Tibial nerve (tissue), 4 donors: ENCODE results near the gene EPC2. TPM values are rescaled to one million over a fixed set of nuclear protein-coding genes. Genes with fewer than 3 reads are reported as not detected.

ENCODE experiments used
- DNase-seq, 2 donors: peaks; one replicate each; pipeline ENCODE4 v3.0.0-alpha.2; 2019; ENCODE audit warnings: low spot score in 2 of 2
- H3K27ac ChIP-seq, 4 donors: fragments of 200-600 bp; sonication (generic) in 3 of 4; one replicate each; pipeline ENCODE4 v1.5.1; 2017 to 2019; ENCODE audit warnings: mild to moderate bottlenecking in 1 of 4
- H3K27me3 ChIP-seq, 2 donors: fragments of 200-600 bp; sonication (generic) in 1 of 2; one replicate each; pipeline versions ENCODE4 v1.5.1 to v1.6.0; 2017 to 2019
- H3K36me3 ChIP-seq, 3 donors: fragments of 200-600 bp; sonication (generic); one replicate each; pipeline ENCODE4 v1.5.1; 2018 to 2019
- H3K4me1 ChIP-seq, 4 donors: fragments of 200-600 bp; sonication (generic) in 3 of 4; one replicate each; pipeline ENCODE4 v1.5.1; 2017 to 2019
- H3K4me3 ChIP-seq, 4 donors: fragments of 200-600 bp; sonication (generic) in 3 of 4; one replicate each; pipeline ENCODE4 v1.5.1; 2017 to 2019; ENCODE audit warnings: mild to moderate bottlenecking in 1 of 4, moderate library complexity in 1 of 4
- H3K9me3 ChIP-seq, 4 donors: fragments of 200-600 bp; sonication (generic) in 3 of 4; one replicate each; pipeline ENCODE4 v1.5.1; 2017 to 2019
- EP300 ChIP-seq, 2 donors: sonication (generic); formaldehyde crosslinking; IDR thresholded peaks; one replicate each; pipeline ENCODE4 v1.6.1; 2017; ENCODE audit warnings: antibody characterized with exemption in 2 of 2, mild to moderate bottlenecking in 1 of 2
- POLR2A ChIP-seq, 2 donors: fragments of 450-650 bp; IDR thresholded peaks; one replicate each; pipeline ENCODE4 v1.6.1; 2017; ENCODE audit warnings: antibody characterized with exemption in 2 of 2, mild to moderate bottlenecking in 2 of 2, moderate library complexity in 2 of 2
- WGBS, 2 donors: methylation state at CpG; one replicate each; pipeline ENCODE4 v1.1.5; 2018; 5-methylcytosine and 5-hydroxymethylcytosine counted together
- total RNA-seq, 4 donors: library from RNA; depleted of rRNA; stranded (reverse); fragments of >200 nt; gene quantifications; one replicate each; pipeline ENCODE4 v1.1.0, GENCODE V29; 2016
- TF ChIP-seq, protein P1 (sequence below), 5 experiments: fragments of 200-600 bp in 3 of 5; fragments of 450-650 bp in 2 of 5; sonication (generic) in 3 of 5; IDR thresholded peaks; one replicate each; pipeline ENCODE4 v1.5.1; 2016 to 2019; ENCODE audit warnings: antibody characterized with exemption in 5 of 5, mild to moderate bottlenecking in 3 of 5, moderate library complexity in 2 of 5

EPC2 gene
- total RNA-seq, 4 donors from 2014 or later: 23.4 to 26.5 (median 25.3) TPM

DNA sequence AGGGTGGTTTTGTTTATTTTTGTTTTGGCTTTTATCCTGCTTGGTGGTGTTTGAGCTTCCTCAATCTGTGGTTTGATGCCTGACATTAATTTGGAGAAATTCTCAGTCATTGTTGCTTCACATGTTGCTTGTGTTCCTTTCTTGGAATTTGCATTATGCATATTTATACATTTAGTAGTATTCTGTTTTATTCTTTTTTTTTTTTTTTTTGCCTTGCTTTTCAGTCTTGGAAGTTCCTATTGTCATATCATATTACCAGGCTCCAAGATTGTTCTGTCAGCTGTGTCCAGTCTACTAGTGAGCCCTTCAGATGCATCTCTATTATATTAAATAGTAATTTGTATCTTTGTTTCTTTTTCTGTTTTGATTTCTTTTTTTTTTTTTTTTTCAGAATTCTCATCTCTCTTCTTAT is 77.0 kb downstream of the EPC2 start:
- Histone ChIP-seq H3K27me3 (no peaks in the 10 kb centered on the region), H3K27ac (no peak overlapping the region), H3K4me1 (peaks cover 0 to 56% (median 7%) of the 10 kb centered on the region in 4 donors), H3K4me3 (no peak overlapping the region), H3K36me3 (peaks cover 0 to 14% (median 0%) of the 10 kb centered on the region in 3 donors), H3K9me3 (peaks cover 0 to 6% (median 2%) of the 10 kb centered on the region in 4 donors)
- DNase-seq: no peak
- TF ChIP-seq POLR2A (IDR thresholded peaks at IDR 0.05) (no peak), EP300 (IDR thresholded peaks at IDR 0.05) (no peak)
- TF ChIP-seq, protein P1, sequence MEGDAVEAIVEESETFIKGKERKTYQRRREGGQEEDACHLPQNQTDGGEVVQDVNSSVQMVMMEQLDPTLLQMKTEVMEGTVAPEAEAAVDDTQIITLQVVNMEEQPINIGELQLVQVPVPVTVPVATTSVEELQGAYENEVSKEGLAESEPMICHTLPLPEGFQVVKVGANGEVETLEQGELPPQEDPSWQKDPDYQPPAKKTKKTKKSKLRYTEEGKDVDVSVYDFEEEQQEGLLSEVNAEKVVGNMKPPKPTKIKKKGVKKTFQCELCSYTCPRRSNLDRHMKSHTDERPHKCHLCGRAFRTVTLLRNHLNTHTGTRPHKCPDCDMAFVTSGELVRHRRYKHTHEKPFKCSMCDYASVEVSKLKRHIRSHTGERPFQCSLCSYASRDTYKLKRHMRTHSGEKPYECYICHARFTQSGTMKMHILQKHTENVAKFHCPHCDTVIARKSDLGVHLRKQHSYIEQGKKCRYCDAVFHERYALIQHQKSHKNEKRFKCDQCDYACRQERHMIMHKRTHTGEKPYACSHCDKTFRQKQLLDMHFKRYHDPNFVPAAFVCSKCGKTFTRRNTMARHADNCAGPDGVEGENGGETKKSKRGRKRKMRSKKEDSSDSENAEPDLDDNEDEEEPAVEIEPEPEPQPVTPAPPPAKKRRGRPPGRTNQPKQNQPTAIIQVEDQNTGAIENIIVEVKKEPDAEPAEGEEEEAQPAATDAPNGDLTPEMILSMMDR (IDR thresholded peaks at IDR 0.05): no peak

DNA sequence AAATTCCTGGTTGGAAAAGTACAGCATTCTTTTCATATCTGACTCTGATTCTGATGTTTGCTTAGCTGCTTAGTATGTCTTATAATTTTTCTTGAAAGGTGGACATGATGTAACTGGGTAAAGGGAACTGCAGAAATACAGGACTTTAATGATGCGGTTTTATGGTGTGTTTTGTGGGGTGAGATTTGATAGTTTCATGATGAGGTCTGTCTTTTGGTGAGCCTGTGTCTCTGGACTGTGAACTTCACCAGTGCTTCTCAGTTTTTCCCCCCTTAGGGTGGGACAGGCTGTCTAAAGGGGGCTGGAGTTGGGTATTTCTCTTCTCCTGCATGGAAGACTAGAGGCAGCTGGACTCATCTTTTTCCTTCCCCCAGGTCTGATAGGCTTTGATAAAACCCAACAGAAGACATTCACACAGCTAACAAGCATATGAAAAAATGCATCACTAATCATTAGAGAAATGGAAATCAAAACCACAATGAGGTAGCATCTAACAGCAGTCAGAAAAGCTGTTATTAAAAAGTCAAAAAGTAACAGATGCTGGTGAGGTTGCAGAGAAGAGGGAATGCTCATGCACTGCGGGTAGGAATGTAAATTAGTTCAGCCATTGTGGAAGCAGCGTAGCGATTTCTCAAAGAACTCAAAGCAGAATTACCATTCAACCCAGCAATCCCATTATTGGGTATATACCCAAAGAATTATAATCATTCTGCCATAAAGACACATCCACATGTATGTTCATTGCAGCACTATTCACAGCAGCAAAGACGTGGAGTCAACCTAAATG is 77.6 kb downstream of the EPC2 start:
- Histone ChIP-seq H3K27me3 (no peaks in the 10 kb centered on the region), H3K4me3 (no peak overlapping the region), H3K4me1 (peaks cover 0 to 56% (median 7%) of the 10 kb centered on the region in 4 donors), H3K9me3 (peaks cover 0 to 11% (median 5%) of the 10 kb centered on the region in 4 donors), H3K36me3 (peaks cover 0 to 14% (median 0%) of the 10 kb centered on the region in 3 donors), H3K27ac (no peak overlapping the region)
- DNase-seq: no peak
- TF ChIP-seq POLR2A (IDR thresholded peaks at IDR 0.05) (no peak), EP300 (IDR thresholded peaks at IDR 0.05) (no peak)
- TF ChIP-seq, protein P1 (IDR thresholded peaks at IDR 0.05): no peak
- WGBS, 2 donors: 88 to 89% methylated on average over 5 of the region's 5 CpGs

DNA sequence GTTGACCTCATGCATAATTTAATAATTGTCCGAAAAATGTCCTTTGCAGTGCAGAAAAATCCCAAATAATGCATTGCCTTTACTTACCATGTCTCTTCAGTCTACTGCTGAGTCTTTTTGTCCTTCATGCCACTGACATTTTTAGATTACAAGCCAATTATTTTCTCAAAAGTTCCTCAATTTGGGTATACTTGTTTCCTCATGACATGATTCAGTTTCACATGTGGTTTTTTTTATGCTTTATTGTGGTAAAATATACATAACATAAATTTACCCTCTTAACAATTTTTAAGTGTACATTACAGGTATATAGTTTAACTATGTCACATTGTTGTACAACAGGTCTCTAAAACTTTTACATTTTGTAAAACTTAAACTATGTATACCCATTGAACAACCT is 81.0 kb downstream of the EPC2 start:
- H3K36me3 ChIP-seq: no peaks in the 10 kb centered on the region
- no peak overlapping the region for H3K4me3 ChIP-seq
- TF ChIP-seq EP300 (IDR thresholded peaks at IDR 0.05): no peak
- TF ChIP-seq, protein P1 (IDR thresholded peaks at IDR 0.05): no peak
- no peak for TF ChIP-seq POLR2A (IDR thresholded peaks at IDR 0.05)
- peaks cover 0 to 51% (median 7%) of the 10 kb centered on the region in 4 donors for H3K4me1 ChIP-seq
- H3K9me3 ChIP-seq: peaks cover 0 to 13% (median 3%) of the 10 kb centered on the region in 4 donors
- no peaks in the 10 kb centered on the region for H3K27me3 ChIP-seq
- no peak for DNase-seq
- no peak overlapping the region for H3K27ac ChIP-seq
- 55 to 68% methylated on average over 1 of the region's 1 CpG for WGBS, 2 donors

DNA sequence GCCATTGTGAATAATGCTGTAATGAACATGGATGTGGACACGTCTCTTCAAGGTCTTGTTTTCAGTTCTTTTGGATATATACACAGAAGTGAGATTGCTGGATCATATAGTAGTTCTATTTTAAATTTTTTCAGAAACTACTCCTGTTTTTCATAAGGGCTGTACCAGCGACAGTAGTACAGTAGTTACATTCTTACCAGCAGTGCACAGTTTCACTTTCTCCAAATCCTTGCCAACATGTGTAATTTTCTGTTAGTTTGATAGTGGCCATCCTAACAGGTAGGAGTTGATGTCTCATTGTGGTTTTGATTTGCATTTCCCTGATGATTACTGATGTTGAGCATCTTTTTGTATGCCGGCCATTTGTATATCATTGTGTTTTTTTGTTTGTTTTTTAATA is 81.7 kb downstream of the EPC2 start:
- 79 to 95% methylated on average over 3 of the region's 3 CpGs for WGBS, 2 donors
- Histone ChIP-seq H3K4me1 (peaks cover 0 to 44% (median 7%) of the 10 kb centered on the region in 4 donors), H3K9me3 (peaks cover 0 to 13% (median 3%) of the 10 kb centered on the region in 4 donors), H3K4me3 (no peak overlapping the region), H3K27ac (no peak overlapping the region), H3K36me3 (no peaks in the 10 kb centered on the region), H3K27me3 (no peaks in the 10 kb centered on the region)
- DNase-seq: no peak
- TF ChIP-seq EP300 (IDR thresholded peaks at IDR 0.05) (no peak), POLR2A (IDR thresholded peaks at IDR 0.05) (no peak)
- TF ChIP-seq, protein P1 (IDR thresholded peaks at IDR 0.05): no peak

DNA sequence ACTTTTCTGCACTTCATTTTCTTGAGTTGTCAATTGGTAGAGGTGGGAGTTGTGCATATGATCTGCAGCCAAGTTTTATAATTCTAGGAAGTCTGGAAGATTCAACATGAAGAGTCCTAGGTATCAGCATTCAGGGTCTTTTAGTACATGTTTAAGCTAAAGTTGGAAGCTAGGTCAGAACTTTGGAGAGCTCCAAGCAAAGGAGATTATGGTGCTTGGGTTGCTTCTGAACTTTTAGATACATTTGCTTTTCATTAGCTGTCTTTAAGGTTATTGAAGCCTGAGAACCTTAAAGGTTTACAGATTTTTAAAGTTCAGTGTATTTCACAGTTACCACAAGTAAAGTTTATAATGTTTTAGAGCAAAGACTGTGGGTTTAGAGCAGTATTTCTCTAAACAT is 85.5 kb downstream of the EPC2 start:
- TF ChIP-seq EP300 (IDR thresholded peaks at IDR 0.05) (no peak), POLR2A (IDR thresholded peaks at IDR 0.05) (no peak)
- TF ChIP-seq, protein P1 (IDR thresholded peaks at IDR 0.05): no peak

More for the DNA sequence above, 85.5 kb downstream of the EPC2 start:
- Histone ChIP-seq H3K27me3 (no peaks in the 10 kb centered on the region), H3K9me3 (peaks cover 0 to 13% (median 3%) of the 10 kb centered on the region in 4 donors), H3K4me1 (peaks cover 0 to 11% (median 5%) of the 10 kb centered on the region in 4 donors), H3K36me3 (no peaks in the 10 kb centered on the region), H3K27ac (no peak overlapping the region), H3K4me3 (no peak overlapping the region)
- no peak for DNase-seq
